Endothelial cell of umbilical vein (primary cell): ENCODE results near the gene GPR176. TPM values are rescaled to one million over a fixed set of nuclear protein-coding genes. Genes with fewer than 3 reads are reported as not detected.

Experiments used
- BruUV-seq: library from RNA; stranded (reverse); fragments of 400-500 nt; replicated peaks from 2 replicates; lab custom pipeline; 2021; lab: Mats Ljungman, UMichigan
- CTCF ChIA-PET: fragments of 300-600, 350-600 bp; sonication (Branson Sonifier 250); formaldehyde crosslinking; loops from one replicate; lab custom pipeline; 2021; ENCODE audit warnings: antibody characterized with exemption, inconsistent platforms; lab: Charles Lee
- POLR2A ChIA-PET: fragments of 300-600, 350-600 bp; sonication (Branson Sonifier 250); formaldehyde crosslinking; loops from one replicate; lab custom pipeline; 2021; ENCODE audit warnings: antibody characterized with exemption, inconsistent platforms; lab: Charles Lee
- DNase-seq: peaks from one replicate; pipeline ENCODE4 v3.0.0-alpha.2; 2011; ENCODE audit warnings: low read depth, low spot score
- FAIRE-seq: peaks from 2 replicates; lab custom pipeline; 2011; peaks lifted over from hg19 to GRCh38; lab: Jason Lieb, UNC
- H2AFZ ChIP-seq: 2 replicates; pipeline ENCODE4 v1.6.0; 2012; ENCODE audit warnings: low read depth, low read length, control low read depth, inconsistent platforms
- H3K27ac ChIP-seq: 2 replicates; pipeline ENCODE4 v1.5.1; 2011; ENCODE audit warnings: low read depth, mild to moderate bottlenecking, control low read depth, low read length, moderate library complexity; ENCODE audit not compliant: insufficient read depth
- H3K27me3 ChIP-seq, 2 experiments: 2 replicates each; pipeline versions ENCODE4 v1.6.0 to v1.6.1; 2011; ENCODE audit warnings: low read length in 2 of 2, mixed read lengths in 1 of 2; ENCODE audit not compliant: control insufficient read depth in 2 of 2, insufficient read depth in 2 of 2
- H3K36me3 ChIP-seq, 2 experiments: 2 replicates in 1 of 2; 3 replicates in 1 of 2; pipeline ENCODE4 v1.5.1; 2011; ENCODE audit warnings: low read length in 2 of 2, mild to moderate bottlenecking in 1 of 2, moderate library complexity in 1 of 2; ENCODE audit not compliant: control insufficient read depth in 2 of 2, insufficient read depth in 2 of 2; ENCODE audit errors: extremely low read depth in 1 of 2
- H3K4me1 ChIP-seq: 3 replicates; pipeline ENCODE4 v1.5.1; 2011; ENCODE audit warnings: mild to moderate bottlenecking, low read length; ENCODE audit not compliant: control insufficient read depth, insufficient read depth; ENCODE audit errors: extremely low read depth
- H3K4me2 ChIP-seq: 2 replicates; pipeline ENCODE4 v1.6.1; 2011; ENCODE audit warnings: low read length, control low read depth, mixed read lengths; ENCODE audit not compliant: insufficient read depth
- H3K4me3 ChIP-seq, 3 experiments: fragments of 200-600 bp in 1 of 3; sonication (generic), shearing (Covaris generic) in 1 of 3; replicated peaks in 1 of 3; 2 replicates each; pipeline ENCODE4 v1.5.1; 2011 to 2016; ENCODE audit warnings: control low read depth in 3 of 3, low read length in 3 of 3, mild to moderate bottlenecking in 2 of 3, inconsistent platforms in 1 of 3, low read depth in 1 of 3, moderate library complexity in 1 of 3; ENCODE audit not compliant: insufficient read depth in 1 of 3
- H3K79me2 ChIP-seq: 2 replicates; pipeline ENCODE4 v1.6.0; 2012; ENCODE audit warnings: low read length, inconsistent platforms; ENCODE audit not compliant: control insufficient read depth, insufficient read depth
- H3K9ac ChIP-seq: replicated peaks from 2 replicates; pipeline ENCODE3; 2011; ENCODE audit warnings: low read length, control low read depth; ENCODE audit not compliant: insufficient read depth; ENCODE audit errors: extremely low read depth
- H3K9me1 ChIP-seq: replicated peaks from 3 replicates; pipeline ENCODE4 v1.6.0; 2011; ENCODE audit warnings: mild to moderate bottlenecking, low read length; ENCODE audit not compliant: control insufficient read depth, insufficient read depth; ENCODE audit errors: extremely low read depth
- H3K9me3 ChIP-seq: replicated peaks from 2 replicates; pipeline ENCODE4 v1.5.1; 2012; ENCODE audit warnings: low read length, inconsistent platforms; ENCODE audit not compliant: control insufficient read depth, insufficient read depth
- H4K20me1 ChIP-seq: replicated peaks from 2 replicates; pipeline ENCODE3; 2011; ENCODE audit warnings: mild to moderate bottlenecking, low read length; ENCODE audit not compliant: control insufficient read depth, insufficient read depth; ENCODE audit errors: extremely low read depth
- CTCF ChIP-seq, 2 donors: IDR thresholded peaks; 1 replicate in 1 of 2; 2 replicates in 1 of 2; pipeline ENCODE4 v1.5.1; 2011; ENCODE audit warnings: low read length in 2 of 2, mild to moderate bottlenecking in 2 of 2, moderate library complexity in 2 of 2, control low read depth in 1 of 2, inconsistent platforms in 1 of 2, low read depth in 1 of 2; ENCODE audit not compliant: insufficient read depth in 1 of 2; ENCODE audit errors: extremely low read depth in 1 of 2
- EZH2 ChIP-seq: IDR thresholded peaks from 2 replicates; pipeline ENCODE4 v1.6.1; 2012; ENCODE audit warnings: borderline replicate concordance, low read depth, mild to moderate bottlenecking, moderate library complexity, low read length, inconsistent platforms; ENCODE audit not compliant: severe bottlenecking
- FOS ChIP-seq: IDR thresholded peaks from 2 replicates; pipeline ENCODE4 v1.6.1; 2011; ENCODE audit warnings: mild to moderate bottlenecking, low read length, moderate library complexity, borderline replicate concordance; ENCODE audit not compliant: insufficient read depth
- GATA2 ChIP-seq: IDR thresholded peaks from 2 replicates; pipeline ENCODE4 v1.7.0; 2011; ENCODE audit warnings: low read depth, mild to moderate bottlenecking, moderate library complexity, mixed read lengths, low read length; ENCODE audit not compliant: insufficient read length, insufficient read depth
- JUN ChIP-seq: IDR thresholded peaks from 2 replicates; pipeline ENCODE4 v1.6.1; 2011; ENCODE audit warnings: borderline replicate concordance, low read depth; ENCODE audit not compliant: insufficient read length, insufficient read depth
- MAX ChIP-seq: IDR thresholded peaks from 2 replicates; pipeline ENCODE4 v1.6.1; 2011; ENCODE audit not compliant: insufficient read depth, insufficient read length
- MYC ChIP-seq: IDR thresholded peaks from one replicate; pipeline ENCODE4 v1.6.1; 2011; ENCODE audit warnings: mild to moderate bottlenecking, low read depth, low read length
- POLR2A ChIP-seq: IDR thresholded peaks from 2 replicates; pipeline ENCODE4 v1.6.1; 2012; ENCODE audit warnings: low read depth, mild to moderate bottlenecking, control low read depth, low read length
- POLR2AphosphoS5 ChIP-seq: IDR thresholded peaks from 2 replicates; pipeline ENCODE4 v1.6.1; 2012; ENCODE audit warnings: low read depth, mild to moderate bottlenecking, control low read depth, low read length, moderate library complexity; ENCODE audit not compliant: insufficient read depth
- dilution Hi-C: fragments of 300-500 bp; cut with MboI; formaldehyde crosslinking; loops from one replicate; pipeline ENCODE4 v1.15.0; 2019; ENCODE audit warnings: low sequenced_read_pairs; ENCODE audit not compliant: extremely low pct_ligation_motif_present
- intact Hi-C: fragments of 100-400 bp; cut with micrococcal nuclease; formaldehyde crosslinking; loops from one replicate; pipeline ENCODE4 v1.10.0; 2022
- polyA plus RNA-seq, 4 experiments: library from polyadenylated mRNA; depleted of rRNA in 3 of 4; stranded (reverse) in 3 of 4; unstranded in 1 of 4; fragments of >200 nt; gene quantifications; 2 replicates each; pipeline versions ENCODE4 v1.2.1 to v1.2.3, GENCODE V29; 2011 to 2012; ENCODE audit warnings: missing spikeins in 1 of 4
- total RNA-seq: library from RNA; stranded (reverse); gene quantifications from 2 replicates; pipeline ENCODE4 v1.2.3, GENCODE V29; 2021

Gene GPR176
- total and polyA plus RNA-seq, 2 donors (not counting 3 experiments of a cell fraction or from before 2014, with no cell fraction given), result 35.3 to 68.7 TPM

GRCh38 chr15:39882602-39883001 is 37.5 kb downstream of the GPR176 start:
- DNase-seq (no peak), FAIRE-seq (no peak)
- dilution Hi-C loops (no loop called here), intact Hi-C loops (loop anchor here (10.0 kb wide), 1 partner anchor 92 kb away; no protein-coding TSS in a partner anchor)
- Histone ChIP-seq H3K27ac (no peak overlapping the region), H3K27me3 (no peaks in the 10 kb centered on the region), H3K4me3 (no peak overlapping the region), H3K9me3 (no peaks in the 10 kb centered on the region), H3K36me3 (no peaks in the 10 kb centered on the region), H4K20me1 (no peaks in the 10 kb centered on the region), H3K4me2 (no peak overlapping the region), H3K79me2 (peaks cover 11% of the 10 kb centered on the region), H3K9me1 (no peaks in the 10 kb centered on the region), H2AFZ (no peak overlapping the region), H3K4me1 (peaks cover 2% of the 10 kb centered on the region), H3K9ac (no peak overlapping the region)
- BruUV-seq, result no TSS peak
- ChIA-PET POLR2A (no interaction called here), CTCF (interaction anchor here (1.0 to 1.6 kb wide), 3 partner anchors 9 to 83 kb away, joined by 3 to 4 read pairs (median 3); no protein-coding TSS in a partner anchor)
- TF ChIP-seq POLR2A (no peak), FOS (no peak), JUN (no peak), MYC (no peak), GATA2 (no peak), EZH2 (no peak), MAX (no peak), CTCF (IDR thresholded peaks at IDR 0.05; ENCODE audit: extremely low read depth in 1 of 2, insufficient read depth in 1 of 2, low read depth in 1 of 2, low read length in 2 of 2) (no peak), POLR2AphosphoS5 (no peak)
